Limb (tissue), 2 donors: ENCODE measurements around the gene C22orf39.

Experiments
- DNase-seq, 2 donors: peaks; one replicate each; pipeline ENCODE4 v3.0.0-alpha.2; 2016; ENCODE audit errors: extremely low spot score in 2 of 2

C22orf39 gene

DNA sequence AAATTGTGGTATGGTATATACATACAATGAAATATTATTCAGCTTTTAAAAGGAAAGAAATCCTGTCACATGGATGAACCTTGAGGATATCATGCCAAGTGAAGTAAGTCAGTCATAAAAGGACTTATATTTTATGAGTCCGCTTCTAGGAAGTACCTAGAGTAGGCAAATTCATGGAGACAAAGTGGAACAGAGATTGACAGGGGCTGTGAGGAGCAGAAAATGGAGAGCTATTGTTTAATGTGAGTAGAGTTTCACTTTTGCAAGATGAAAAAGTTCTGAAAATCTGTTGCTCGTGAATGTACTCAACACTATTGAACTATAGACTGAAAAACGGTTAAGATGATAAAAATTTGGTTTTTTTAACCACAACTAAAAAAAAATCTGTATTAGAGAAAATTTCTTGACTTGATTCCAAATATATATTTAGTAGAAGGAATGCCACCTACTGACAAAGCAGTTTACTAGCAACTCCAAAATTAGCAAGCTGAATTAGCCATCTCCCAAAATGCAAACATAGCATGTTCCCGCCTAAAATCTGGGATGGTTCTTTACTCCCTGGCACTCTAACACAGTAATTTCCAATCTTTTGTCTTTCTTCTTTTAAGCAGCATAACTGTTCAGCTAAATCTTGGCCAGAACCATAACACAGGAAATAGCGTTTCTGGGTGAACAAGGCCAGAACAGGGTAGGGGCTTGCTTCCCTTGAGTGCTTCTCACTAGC, 30.0 kb upstream of the C22orf39 start:
- DNase-seq = peak in 1 of 2 donors; percentile 47

DNA sequence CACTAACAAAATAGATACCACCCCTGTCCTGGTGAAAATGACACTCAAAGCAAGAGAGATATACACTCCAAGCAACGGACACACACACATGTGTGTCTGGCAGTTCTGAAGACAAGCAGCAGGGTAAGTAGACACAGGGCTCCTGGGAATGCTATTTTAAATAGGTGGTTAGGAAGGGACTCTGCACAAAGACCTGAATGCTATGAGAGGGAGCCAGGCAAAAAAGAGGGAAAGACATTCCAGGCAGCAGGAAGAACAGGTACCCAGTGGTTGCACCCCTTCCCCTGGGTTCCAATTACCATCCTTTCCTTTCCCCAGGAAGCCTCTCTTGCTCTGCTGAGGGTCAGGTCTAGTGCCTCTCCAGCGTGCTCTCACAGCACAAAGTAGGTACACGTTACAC, 28.5 kb upstream of the C22orf39 start:
- DNase-seq = no peak

DNA sequence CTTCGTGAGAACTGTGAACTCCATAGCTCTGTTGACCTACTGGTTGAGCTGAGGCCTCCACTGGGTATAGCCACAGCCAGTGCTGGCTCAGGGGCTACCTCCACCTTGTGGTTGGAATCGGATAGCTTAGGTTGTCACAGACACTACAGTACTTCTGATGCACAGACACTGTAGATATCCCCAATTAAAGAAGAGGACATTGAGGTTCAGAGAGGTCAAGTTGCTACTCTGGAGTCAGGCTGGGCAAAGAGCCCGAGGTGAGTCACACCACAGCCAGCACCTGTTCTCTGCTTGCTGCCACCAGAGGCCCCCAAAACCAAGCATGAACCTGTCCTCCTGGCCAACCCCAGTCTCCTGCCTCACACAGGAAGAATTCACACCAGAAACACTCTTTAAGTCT, 26.1 kb upstream of the C22orf39 start:
- no peak for DNase-seq

DNA sequence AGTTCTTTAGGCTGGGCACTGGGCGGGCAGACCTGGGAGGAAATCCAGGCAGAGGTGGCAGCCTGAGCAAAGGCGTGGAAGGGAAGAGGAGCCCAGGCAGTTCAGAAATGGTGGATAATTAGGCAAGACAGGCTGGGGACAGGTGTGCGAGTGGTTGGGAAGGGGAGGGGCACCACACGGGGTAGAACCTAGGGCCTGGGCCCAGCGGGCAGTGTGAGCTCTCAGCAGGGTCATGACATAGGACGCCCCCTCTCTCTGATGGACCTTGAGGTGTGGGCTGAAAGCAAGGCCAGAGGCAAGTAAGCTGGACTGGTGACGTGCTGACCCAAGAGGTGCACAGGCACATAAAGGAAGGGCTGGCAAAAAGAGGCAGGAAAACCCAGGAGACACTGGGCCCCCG, 24.7 kb upstream of the C22orf39 start:
- DNase-seq = no peak

DNA sequence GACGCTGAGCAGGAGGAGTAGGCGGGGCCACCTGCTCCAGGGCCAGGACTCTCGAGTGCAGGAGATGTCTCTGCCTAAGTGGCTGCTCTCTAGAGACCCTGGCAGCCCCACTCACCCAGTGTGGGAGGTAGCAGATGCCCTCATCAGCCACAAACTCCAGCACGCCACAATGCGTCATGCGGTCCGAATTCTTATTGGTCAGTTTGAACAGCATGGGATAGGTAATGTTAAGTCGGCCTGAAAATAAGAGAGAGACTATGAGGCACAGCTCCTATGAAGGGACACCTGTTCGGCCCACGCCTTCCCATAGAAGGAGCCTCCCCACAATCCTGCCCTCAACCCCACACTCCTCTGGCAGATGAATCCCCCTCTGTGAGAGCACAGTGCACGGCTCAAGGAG, 24.1 kb upstream of the C22orf39 start:
- no peak for DNase-seq

DNA sequence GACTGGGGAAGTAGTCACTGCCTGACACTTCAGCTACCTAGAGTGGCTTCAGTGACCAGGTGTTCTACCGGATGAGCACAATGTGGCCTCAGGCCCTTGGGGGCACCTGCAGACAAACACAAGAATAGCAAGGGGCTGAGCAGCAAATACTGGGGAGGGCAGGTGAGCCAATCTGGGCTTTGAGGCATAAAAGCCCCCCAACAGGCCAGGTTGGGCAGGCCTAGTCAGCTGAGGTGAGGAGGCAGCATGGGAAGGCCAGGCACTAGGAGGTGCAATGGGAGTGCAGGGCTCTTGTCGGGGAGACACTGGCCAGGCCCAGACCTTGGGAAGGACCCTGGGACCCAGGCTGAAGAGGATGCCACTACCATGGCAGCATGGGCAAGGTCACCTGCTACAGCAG, 22.5 kb upstream of the C22orf39 start:
- no peak for DNase-seq

DNA sequence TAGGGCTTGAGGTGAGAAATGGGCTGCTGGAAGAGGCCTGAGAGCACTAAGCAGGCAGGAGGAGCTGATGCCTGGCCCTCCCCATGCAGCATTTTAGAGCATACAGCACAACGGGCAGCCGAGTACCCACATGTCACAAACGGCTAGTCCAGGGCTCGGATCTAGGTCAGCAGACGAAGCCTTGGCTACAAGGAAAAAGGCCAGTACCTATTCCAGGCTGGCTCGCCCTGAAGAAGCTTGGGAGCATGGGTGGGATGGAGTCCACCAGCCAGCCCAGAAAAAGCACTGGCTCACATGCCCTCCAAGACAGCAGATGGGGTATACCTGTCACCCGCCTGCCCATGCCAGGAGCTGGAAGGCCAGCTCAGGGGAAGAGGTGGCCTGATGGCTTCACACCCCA, 21.9 kb upstream of the C22orf39 start:
- no peak for DNase-seq

DNA sequence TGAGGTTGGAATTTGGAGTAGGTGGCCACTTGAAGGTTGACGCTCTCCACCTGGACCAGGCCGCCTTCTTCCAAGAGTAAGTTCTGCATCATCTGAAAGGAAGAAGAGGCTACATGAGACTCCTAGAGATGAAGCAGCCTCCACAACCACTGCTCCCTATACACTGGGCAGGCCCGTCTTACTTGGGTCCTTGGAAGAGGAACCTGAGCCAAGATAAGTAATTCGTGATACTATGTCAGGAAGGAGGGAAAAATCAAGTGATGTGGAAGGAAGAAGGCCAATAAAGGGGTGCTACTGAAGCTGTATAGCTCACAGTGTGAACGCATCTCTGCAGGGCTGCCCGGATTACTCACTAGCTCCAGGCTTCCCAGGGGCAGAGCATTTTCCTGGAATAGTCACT, 20.4 kb upstream of the C22orf39 start:
- no peak for DNase-seq

DNA sequence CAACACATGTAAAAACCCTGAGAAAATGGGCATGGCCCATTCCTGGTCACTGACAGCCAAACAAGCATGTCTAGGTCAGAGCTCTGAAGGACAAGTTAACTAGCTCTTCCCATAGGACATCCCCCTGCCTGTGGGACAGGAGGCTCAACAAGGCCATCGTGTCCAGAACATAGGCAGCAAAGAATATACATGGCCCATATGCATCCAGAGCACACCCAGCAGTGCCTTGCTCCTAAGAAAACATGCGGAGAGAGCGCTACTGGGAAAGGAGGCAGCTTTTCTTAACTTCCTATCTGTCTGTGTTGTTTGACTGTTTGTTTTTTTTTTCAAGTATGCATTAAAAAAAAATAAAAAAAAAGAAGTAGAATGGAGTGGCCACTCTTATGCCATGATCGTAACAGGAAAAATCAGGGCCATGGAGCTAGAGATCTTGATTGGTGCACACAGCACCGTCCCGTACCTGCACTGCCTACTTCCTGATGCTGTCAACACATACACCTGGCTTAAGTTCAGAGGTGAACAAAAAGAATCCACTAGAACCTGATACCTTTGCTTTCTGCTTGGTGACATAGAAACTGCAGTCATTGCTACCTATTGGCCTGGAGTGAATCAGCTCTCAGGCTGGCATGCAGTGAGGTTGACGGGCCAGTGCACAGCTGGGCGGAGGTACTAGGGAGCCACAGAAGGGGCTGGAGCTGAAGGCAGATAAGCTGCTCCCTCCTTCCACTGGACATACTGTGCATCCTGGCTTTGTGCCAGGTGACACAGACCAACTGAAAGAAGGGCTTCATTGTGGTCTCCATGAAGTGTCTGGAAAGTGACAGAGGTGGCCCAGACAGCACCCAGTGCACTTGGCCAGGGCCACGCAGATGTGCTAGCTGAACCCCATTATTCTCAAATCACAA, 19.6 kb upstream of the C22orf39 start:
- no peak for DNase-seq

DNA sequence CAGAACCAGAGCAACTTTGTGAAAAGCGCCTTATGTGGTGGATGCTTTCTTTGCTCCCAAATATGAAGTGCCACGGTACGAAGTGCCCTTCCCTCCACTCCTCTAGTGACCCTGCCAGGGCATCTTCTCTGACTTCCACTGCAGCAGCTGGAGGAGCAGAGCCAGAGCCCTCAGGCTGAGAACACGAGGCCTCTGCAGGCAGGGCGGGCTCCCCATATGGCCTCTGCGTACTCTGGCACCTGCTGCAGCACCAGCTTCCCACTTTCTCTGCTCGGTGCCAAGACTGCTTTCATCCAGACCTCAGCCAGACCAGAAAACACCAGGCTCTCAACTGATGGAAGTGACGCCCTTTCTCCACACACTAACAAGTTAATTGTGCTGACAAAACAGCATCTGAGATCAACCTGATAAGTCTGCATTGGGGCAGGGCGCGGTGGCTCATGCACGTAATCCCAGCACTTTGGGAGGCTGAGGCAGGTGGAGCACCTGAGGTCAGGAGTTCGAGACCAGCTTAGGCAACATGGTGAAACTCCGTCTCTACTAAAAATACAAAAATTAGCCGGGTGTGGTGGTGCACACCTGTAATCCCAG, 18.7 kb upstream of the C22orf39 start:
- no peak for DNase-seq

DNA sequence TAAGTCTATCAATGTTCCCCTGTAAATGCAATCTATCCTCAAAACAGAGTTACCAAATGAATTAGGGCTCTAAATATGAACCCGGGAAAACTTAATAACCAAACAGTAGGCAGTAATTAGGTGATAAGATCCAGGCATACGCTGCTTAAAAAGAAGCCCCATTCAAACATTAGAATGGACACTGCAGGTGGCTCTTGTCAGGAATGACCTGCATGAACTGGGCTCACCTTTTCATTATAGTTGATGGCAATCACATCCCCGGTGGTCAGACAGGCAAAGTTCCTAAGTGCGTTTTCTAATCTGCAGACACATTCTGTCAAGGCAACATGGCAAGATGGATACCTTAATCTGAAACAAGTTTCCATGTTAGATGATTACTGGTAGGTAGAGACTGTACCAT, 17.5 kb upstream of the C22orf39 start:
- DNase-seq = no peak

DNA sequence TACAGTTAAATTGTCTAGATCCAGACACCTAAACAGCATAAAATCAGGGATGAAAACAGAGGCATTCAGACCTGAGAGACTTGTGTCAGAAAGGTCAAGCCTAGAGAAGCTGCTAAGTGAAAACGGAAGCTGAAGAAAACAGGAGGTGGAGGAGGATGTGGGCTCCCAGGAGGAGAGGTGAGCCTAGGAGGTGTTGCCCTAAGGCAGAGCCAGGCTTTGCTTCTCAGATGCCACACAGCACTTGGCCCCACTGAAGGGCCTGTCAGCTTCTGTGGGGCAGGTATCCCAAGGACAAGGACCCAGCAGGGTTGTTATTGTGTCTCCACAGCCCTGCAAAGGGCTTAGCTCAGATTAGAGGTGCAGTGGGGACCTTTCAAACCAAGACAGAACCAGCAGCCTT, 17.0 kb upstream of the C22orf39 start:
- no peak for DNase-seq

DNA sequence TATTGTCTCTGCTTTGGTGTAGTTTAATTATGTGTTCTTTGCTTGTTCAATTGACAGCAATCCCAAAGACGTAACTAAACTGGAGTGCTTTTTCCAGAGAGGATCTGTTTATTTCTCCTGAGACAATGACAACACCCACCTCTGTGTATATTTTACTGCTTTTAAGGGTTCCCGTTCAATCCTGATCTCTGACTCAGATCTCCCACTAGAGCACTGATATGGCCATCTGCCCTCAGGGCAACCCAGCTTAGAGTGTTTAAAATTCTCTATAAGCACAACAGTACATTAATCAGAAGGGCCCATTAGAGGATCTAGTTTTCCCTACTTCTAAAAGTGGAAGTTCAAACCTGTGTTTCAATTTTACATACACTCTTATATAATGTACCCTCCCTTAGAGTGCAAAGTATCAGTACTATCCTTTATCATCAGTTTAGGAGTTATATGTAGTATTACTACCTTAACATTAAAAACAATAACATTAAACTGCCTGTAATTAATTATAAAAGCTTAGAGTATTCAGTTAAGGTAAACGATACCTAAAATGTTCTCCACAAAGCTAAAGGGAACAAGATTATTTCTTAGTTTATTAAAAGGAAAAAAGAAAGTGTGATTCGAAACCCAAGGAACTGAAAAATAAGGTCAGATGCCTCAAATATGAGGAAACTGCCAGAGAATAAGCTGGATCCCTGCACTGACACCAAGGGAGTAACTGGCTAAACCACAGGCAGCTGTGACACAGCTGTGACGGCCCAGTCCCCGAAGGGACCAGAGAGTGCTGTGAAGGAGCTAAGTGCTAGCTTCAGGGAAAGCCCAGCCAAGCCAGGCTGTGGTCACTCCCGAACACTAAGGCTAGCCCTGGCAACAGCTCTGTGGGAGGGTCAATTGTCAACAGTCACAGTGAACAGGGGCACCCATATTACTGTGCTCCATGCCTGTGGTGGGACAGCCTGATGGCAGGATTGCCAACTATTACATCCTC, 16.3 kb upstream of the C22orf39 start:
- DNase-seq = no peak

DNA sequence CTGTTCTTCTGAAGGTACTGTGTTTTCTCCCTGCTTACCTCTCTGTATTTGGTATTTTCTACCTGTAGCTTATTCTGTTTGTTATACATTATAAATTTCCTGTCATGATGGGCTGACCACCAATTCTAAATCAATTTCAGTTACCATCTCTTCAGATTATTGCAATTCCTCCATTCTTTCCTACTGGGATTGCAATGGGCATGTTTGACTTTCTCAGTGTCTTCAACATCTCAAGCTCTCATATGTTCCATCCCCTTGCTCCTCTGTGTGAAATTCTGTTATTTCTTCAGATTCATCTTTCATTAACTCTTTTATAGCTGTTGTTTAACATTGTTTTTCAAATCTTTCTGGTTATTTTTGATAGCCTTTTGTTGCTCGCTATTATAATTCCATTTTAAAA, 15.5 kb upstream of the C22orf39 start:
- DNase-seq = no peak

DNA sequence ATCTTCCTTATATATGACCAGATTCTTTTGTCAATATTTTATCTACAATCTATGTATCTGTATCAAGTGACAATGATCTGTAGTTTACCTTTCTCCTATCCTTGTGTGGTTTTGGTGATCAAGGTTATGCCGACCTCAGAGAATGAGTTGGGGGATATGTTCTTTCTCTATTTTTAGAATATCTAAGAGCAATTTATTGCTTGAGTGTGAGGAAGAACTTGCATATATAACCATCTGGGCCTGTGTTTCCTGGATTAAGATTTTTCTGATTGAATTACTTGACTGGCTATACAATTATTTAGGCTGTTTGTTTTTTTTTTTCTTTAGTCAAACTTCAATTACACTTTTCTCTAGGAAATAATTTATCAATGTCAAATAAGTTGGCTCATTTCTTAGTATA, 14.0 kb upstream of the C22orf39 start:
- no peak for DNase-seq

DNA sequence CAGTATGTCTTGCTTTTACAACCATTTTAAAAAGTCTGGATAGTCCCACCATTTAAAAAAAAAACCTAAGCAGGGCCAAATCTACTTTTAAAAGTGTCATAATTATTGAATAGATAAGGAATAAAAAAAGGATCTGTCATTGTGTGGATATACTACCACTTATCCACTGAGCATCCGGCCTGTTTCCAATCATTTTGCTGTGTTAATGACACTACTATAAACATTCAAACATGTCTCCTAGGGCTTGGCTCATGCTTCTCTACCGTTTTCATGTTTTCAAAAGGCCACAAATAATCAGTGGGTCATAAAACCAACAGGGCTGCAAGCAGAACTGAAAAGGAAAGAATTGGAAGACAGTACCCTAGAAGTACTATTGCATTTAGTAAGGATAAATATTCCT, 12.5 kb upstream of the C22orf39 start:
- no peak for DNase-seq

DNA sequence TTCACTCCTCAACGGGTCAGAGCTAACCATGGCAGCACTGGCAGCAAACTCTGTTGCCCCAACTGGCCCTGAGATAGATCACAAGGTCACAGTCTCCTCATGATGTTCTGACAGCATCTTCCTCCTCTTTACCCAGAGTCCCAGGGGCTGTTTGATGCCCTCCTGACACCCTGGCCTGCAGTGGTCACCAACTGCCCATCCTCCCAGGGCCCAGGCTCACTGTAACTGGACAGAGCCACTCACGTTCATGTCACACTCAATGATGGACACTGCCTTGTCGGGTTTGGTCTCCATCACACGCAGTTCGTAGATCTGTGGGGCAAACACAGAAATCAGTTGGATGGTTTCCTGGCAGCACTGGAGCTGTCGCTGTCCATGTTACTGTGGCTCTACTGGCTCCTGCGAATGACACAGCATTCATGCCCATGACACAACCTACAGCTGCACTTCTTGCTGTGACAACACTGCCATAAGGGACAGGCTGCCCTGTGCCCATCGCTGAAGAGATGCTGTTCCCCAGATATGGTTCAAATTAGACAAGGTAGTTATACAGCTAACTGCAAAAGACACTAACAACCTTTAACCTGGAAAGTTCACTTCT, 10.4 kb upstream of the C22orf39 start:
- DNase-seq = no peak

DNA sequence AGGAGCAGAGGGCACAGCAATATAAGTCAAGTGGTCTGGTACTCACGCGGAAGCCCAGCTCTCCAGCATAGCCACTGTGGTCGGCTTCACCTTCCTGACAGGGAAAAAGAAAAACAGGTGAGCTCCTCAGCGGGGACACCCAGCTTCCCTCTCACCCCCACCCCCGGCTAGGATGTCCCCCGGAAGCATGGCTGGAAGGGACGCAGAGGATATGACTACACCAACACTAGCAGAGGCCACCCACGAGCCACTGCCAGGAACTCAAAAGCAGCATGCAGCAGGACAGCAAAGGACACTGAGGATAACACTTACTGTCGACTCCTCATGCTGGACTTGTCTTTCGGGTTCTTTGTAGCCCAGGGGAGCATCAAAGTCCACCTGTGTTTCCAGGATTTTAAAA, 9.0 kb upstream of the C22orf39 start:
- DNase-seq = no peak

DNA sequence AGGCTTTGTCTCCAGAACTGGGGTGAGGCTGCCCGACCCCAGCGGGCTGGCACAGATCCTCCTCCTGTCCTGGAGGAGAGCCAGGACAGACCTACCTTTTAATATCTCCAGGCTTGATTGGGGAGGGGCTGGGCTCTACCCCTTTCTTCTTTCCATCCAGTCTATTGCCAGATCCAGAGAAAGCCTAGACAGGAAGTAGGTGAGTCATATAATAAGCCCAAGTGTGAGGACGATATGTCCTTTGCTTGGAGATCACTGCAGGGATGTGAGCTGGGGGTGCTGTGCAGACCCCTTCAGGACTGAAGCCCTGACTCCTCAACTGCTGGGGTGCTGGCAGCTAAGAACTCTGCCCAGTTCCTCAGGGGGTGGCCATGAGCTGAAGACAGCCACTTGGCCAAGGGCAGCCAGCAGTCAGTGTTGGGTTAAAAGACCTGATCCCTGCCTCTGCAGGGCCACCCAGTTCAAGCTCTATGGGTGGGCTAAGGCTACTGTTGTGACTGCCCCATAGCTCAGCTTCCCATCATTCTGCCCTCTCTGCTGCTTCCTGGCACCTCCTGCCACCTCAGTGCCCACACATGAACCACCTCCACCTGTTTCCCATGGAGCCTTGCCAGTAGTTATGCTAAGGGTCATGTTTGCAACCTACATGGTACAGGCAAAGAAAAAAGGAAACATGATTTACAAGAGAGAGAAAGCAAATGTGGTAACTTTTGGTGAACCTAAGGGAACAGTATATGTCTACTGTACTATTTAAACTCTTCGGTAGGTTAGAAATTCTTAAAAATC, 8.3 kb upstream of the C22orf39 start:
- no peak for DNase-seq

DNA sequence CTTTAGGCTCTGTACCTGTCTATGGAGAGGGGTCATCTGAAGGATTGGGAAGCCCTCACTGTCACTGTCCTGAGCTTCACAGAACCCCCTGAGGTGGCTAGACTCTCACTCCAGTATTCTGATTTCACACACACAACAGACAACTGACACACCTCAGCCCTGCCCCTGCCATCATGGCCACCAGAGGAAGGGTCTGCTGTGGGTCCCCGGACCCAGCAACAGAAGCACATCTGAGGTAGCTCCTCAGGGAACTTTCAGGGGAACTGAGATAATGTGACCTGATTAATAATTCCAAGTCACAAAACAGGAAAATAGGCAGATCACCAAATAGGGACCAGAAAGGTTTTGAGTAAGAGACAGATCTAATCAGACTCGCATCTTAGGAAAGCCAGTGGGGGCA, 7.5 kb upstream of the C22orf39 start:
- no peak for DNase-seq
